ENCODE data around the gene SLC28A3. TPM values are rescaled to one million over a fixed set of nuclear protein-coding genes. Genes with fewer than 3 reads are reported as not detected.

The SLC28A3 gene
- total RNA-seq, 1 experiment from 2014 or later = 0.13 TPM

- ChIA-PET POLR2A (ENCODE audit: unreplicated experiment) (no interaction called here), CTCF (no interaction called here)
- BruUV-seq (replicated peaks) = no TSS peak
- no peak for DNase-seq
- Histone ChIP-seq H3K27ac (no peak overlapping the region), H3K36me3 (ENCODE audit: low read depth) (no peaks in the 10 kb centered on the region), H3K79me2 (ENCODE audit: low read depth) (no peaks in the 10 kb centered on the region), H2AFZ (no peak overlapping the region), H3K4me3 (no peak overlapping the region), H4K20me1 (ENCODE audit: insufficient read depth) (no peaks in the 10 kb centered on the region), H3K4me1 (replicated peaks; ENCODE audit: insufficient read depth) (no peaks in the 10 kb centered on the region; the same call in 1 of the 2 replicates), H3K9me2 (ENCODE audit: insufficient read depth) (no peaks in the 10 kb centered on the region), H3K27me3 (ENCODE audit: insufficient read depth, low read depth) (no peaks in the 10 kb centered on the region), H3K4me2 (no peak overlapping the region), H3K9me3 (ENCODE audit: insufficient read depth, low read depth) (no peaks in the 10 kb centered on the region), H3F3A (ENCODE audit: insufficient read depth, low read depth) (no peaks in the 10 kb centered on the region)
- TF ChIP-seq EZH2 (IDR thresholded peaks at IDR 0.05; ENCODE audit: low read depth) = no peak
- TF ChIP-seq CTCF (conservative IDR thresholded peaks at IDR 0.05) = no peak
- intact Hi-C loops (cut with micrococcal nuclease; ENCODE audit: unreplicated experiment) = no loop called here
These were observed 42.6 kb upstream of the SLC28A3 start for GRCh38 chr9:84383178-84383577.

GRCh38 chr9:84382720-84383119 lies 42.2 kb upstream of the SLC28A3 start:
- no peak overlapping the region for H2AFZ ChIP-seq
- no peaks in the 10 kb centered on the region for H3F3A ChIP-seq (ENCODE audit: insufficient read depth, low read depth)
- no peaks in the 10 kb centered on the region; the same call in 1 of the 2 replicates for H3K4me1 ChIP-seq (replicated peaks; ENCODE audit: insufficient read depth)
- H3K4me3 ChIP-seq = no peak overlapping the region
- ChIA-PET POLR2A (ENCODE audit: unreplicated experiment) (no interaction called here), CTCF (no interaction called here)
- TF ChIP-seq EZH2 (IDR thresholded peaks at IDR 0.05; ENCODE audit: low read depth) = no peak
- no TSS peak for BruUV-seq (replicated peaks)
- H3K9me3 ChIP-seq (ENCODE audit: insufficient read depth, low read depth) = no peaks in the 10 kb centered on the region
- intact Hi-C loops (cut with micrococcal nuclease; ENCODE audit: unreplicated experiment) = no loop called here
- no peak overlapping the region for H3K27ac ChIP-seq
- no peaks in the 10 kb centered on the region for H3K36me3 ChIP-seq (ENCODE audit: low read depth)
- no peaks in the 10 kb centered on the region for H3K79me2 ChIP-seq (ENCODE audit: low read depth)
- H3K9me2 ChIP-seq (ENCODE audit: insufficient read depth) = no peaks in the 10 kb centered on the region
- H3K27me3 ChIP-seq (ENCODE audit: insufficient read depth, low read depth) = no peaks in the 10 kb centered on the region
- DNase-seq = no peak
- no peak overlapping the region for H3K4me2 ChIP-seq
- no peaks in the 10 kb centered on the region for H4K20me1 ChIP-seq (ENCODE audit: insufficient read depth)

- no peaks in the 10 kb centered on the region for H3K9me3 ChIP-seq (ENCODE audit: insufficient read depth, low read depth)
- H3K4me1 ChIP-seq (replicated peaks; ENCODE audit: insufficient read depth) = no peaks in the 10 kb centered on the region; the same call in 1 of the 2 replicates
- no peak overlapping the region for H3K4me3 ChIP-seq
- no peaks in the 10 kb centered on the region for H3F3A ChIP-seq (ENCODE audit: insufficient read depth, low read depth)
- no peak overlapping the region for H2AFZ ChIP-seq
- TF ChIP-seq EZH2 (IDR thresholded peaks at IDR 0.05; ENCODE audit: low read depth) = no peak
- TF ChIP-seq CTCF (conservative IDR thresholded peaks at IDR 0.05) = no peak
- CTCF ChIA-PET = no interaction called here
- no peaks in the 10 kb centered on the region for H3K9me2 ChIP-seq (ENCODE audit: insufficient read depth)
- no peak for DNase-seq
- H4K20me1 ChIP-seq (ENCODE audit: insufficient read depth) = no peaks in the 10 kb centered on the region
- BruUV-seq (replicated peaks) = no TSS peak
- intact Hi-C loops (cut with micrococcal nuclease; ENCODE audit: unreplicated experiment) = no loop called here
- no peak overlapping the region for H3K27ac ChIP-seq
- H3K79me2 ChIP-seq (ENCODE audit: low read depth) = no peaks in the 10 kb centered on the region
- POLR2A ChIA-PET (ENCODE audit: unreplicated experiment) = no interaction called here
- H3K36me3 ChIP-seq (ENCODE audit: low read depth) = no peaks in the 10 kb centered on the region
- H3K27me3 ChIP-seq (ENCODE audit: insufficient read depth, low read depth) = no peaks in the 10 kb centered on the region
- no peak overlapping the region for H3K4me2 ChIP-seq
These were observed 41.0 kb upstream of the SLC28A3 start for GRCh38 chr9:84381508-84381907.

GRCh38 chr9:84379740-84380139 lies 39.2 kb upstream of the SLC28A3 start:
- ChIA-PET CTCF (interaction anchor here (0.7 kb wide), 1 partner anchor 14 kb away, joined by 4 read pairs; no protein-coding TSS in a partner anchor), POLR2A (ENCODE audit: unreplicated experiment) (no interaction called here)
- Histone ChIP-seq H3K36me3 (ENCODE audit: low read depth) (no peaks in the 10 kb centered on the region), H3K4me3 (no peak overlapping the region), H3K27ac (no peak overlapping the region), H3K4me1 (replicated peaks; ENCODE audit: insufficient read depth) (no peaks in the 10 kb centered on the region), H3F3A (ENCODE audit: insufficient read depth, low read depth) (no peaks in the 10 kb centered on the region), H3K79me2 (ENCODE audit: low read depth) (no peaks in the 10 kb centered on the region), H3K9me2 (ENCODE audit: insufficient read depth) (no peaks in the 10 kb centered on the region), H4K20me1 (ENCODE audit: insufficient read depth) (no peaks in the 10 kb centered on the region), H3K27me3 (ENCODE audit: insufficient read depth, low read depth) (no peaks in the 10 kb centered on the region), H3K9me3 (ENCODE audit: insufficient read depth, low read depth) (no peaks in the 10 kb centered on the region), H3K4me2 (no peak overlapping the region), H2AFZ (no peak overlapping the region)
- DNase-seq = no peak
- BruUV-seq (replicated peaks) = no TSS peak
- no peak for TF ChIP-seq EZH2 (IDR thresholded peaks at IDR 0.05; ENCODE audit: low read depth)
- TF ChIP-seq CTCF (conservative IDR thresholded peaks at IDR 0.05) = no peak
- intact Hi-C loops (cut with micrococcal nuclease; ENCODE audit: unreplicated experiment) = no loop called here
